GM18508 (cell line): ENCODE data around the gene SERP2.

Experiments used
- ATAC-seq: cut with Tn5 transposase; IDR thresholded peaks from one replicate; pipeline ENCODE4 v1.9.1; 2021; ENCODE audit warnings: moderate number of reproducible peaks; ENCODE audit not compliant: insufficient read depth, unreplicated experiment

SERP2 gene

DNA sequence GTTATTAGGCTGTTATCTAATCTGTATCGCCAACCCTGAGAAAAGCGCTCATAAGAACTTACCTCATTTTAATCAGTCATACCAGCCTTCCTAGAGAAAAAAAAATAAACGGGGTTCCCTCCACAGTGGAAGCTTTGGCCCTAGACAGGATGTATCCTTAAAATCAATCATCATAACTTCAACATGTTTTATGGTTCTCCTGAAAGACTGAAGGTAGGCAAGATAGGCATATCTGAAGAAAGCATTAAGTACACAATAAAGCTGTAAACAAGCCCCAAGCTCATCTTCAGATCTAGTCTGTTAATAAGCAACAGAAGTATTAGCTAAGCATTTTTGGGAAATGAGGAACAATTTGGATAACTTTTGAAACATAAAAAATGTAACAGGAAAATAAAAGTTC, 18.7 kb upstream of the SERP2 start:
- ATAC-seq, result no peak

DNA sequence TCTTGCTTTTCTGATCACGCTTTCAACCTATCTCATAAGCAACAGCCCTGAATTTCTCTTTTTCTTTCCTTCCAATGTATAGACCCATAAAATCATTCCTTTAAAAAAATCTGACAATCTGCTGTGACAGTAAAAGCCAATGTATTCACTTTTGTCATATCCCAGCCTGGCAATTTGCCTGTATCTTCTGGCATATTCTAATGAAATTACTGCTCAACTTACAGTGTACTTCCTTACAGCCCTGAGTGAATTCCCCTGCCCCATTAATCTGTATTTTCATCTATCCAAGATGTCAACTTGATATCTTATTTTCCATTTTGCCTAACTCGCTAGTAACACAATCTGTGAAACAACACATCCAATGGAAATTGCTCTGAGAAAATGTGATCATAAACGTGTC, 18.0 kb upstream of the SERP2 start:
- ATAC-seq, result no peak

DNA sequence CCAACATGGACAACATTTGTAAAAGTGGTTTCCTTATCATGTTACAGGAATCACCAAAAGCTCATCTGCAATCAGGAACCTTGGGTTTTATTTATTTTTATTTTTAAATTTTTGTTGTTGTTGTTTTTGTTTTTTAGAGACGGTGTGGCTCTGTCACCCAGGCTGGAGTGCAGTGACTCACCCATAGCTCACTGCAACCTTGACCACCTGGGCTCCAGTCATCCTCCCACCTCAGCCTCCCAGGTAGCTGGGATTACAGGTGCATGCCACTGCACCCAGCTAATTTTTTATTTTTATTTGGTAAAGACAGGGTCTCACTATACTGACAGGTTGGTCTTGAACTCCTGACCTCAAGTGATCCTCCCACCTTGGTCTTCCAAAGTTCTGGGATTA, 13.6 kb upstream of the SERP2 start:
- no peak for ATAC-seq

GRCh38 chr13:44362394-44363040, 11.1 kb upstream of the SERP2 start:
- no peak for ATAC-seq

DNA sequence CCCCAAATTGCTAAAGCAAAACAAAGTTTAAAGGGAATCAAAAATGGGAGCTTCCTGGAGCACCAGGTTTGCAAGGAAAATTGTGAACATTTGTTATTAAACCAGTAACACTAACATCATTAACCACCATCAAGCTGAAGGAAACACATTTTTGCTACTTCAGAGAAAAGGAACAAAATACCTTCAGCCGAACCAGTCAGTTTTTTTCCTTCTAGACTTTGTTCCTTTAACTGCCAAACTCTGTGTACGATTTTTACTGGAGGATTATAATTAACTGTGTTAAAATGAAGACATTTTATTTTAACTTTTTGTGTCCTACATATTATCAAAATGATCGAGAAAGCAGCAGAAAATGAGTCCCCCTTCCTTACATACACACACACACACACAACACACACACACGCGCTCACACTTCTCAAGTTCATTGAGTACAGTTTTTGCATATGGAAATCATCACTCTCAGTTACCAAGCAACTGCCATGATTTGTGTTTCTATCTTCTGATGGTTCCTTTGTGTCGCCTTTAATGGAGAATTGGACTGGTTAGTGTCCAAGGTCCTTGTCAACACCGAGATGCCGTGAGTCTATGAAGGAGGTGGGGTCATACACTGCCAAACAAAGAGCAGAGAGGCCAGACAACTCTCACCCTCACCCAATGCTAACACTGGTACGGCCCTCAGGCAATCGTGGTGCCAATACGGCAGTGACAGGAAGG, 9.8 kb upstream of the SERP2 start:
- no peak for ATAC-seq

- no peak for ATAC-seq
Observed at GRCh38 chr13:44364345-44365000, 9.2 kb upstream of the SERP2 start.

GRCh38 chr13:44365008-44365407, 8.6 kb upstream of the SERP2 start:
- ATAC-seq, result no peak

DNA sequence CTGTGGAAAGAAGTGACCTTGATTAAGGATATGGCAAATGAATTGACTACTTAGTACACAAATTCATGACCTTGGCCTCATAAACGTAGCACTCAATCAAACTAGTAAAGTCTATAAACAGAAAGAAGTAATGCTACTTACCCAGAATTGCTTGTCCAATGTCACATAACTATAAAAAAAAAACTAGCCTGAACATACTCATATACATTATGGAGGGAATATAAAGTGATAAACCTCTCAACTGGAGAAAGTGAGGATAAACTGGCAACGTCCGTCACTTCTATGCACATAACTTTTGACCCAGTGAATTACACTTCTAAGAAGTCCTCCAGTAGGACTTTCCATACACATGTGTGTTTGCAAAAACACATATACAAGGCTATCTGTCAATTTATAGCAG, 7.7 kb upstream of the SERP2 start:
- ATAC-seq, result no peak

GRCh38 chr13:44368062-44368591, 5.5 kb upstream of the SERP2 start:
- no peak for ATAC-seq

- no peak for ATAC-seq
Observed at GRCh38 chr13:44368599-44369368, 4.8 kb upstream of the SERP2 start.

DNA sequence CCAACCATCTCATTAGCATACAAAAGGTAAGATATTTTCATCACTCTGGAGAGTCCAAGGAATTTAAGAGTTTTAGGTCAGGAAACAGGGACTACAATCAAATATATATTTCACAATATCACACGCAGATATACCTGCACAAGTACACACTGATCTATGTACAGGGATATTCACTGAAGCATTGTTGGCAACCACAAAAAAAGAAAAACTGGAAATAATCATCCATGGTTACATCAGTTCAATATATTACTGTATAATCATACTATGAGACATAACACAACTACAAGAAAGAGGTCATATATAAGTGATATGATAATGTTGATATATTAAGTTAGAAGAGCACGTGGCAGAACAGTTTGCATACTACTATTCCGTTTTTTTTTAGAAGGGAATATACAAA, 2.2 kb upstream of the SERP2 start:
- no peak for ATAC-seq

- ATAC-seq, result no peak
Observed at GRCh38 chr13:44373247-44373600, 400 bp upstream of the SERP2 start.

DNA sequence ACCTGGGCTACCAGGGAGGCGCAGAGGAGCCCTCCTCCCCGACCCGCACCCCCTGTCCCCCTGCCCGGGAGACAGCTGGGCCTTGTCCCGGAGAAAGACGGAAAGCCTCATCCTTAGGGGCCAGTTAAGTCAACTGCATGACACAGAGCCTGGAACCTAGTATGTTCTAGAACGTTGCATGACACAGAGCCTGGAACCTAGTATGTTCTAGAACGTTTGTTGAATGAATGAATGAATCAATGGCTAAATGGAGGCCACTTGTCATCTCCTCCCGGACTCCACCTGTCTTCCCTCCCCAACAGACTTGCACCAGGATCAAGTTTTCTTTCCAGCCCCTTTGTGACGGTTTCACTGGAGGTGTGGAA, 706 bp downstream of the SERP2 start:
- ATAC-seq, result no peak

DNA sequence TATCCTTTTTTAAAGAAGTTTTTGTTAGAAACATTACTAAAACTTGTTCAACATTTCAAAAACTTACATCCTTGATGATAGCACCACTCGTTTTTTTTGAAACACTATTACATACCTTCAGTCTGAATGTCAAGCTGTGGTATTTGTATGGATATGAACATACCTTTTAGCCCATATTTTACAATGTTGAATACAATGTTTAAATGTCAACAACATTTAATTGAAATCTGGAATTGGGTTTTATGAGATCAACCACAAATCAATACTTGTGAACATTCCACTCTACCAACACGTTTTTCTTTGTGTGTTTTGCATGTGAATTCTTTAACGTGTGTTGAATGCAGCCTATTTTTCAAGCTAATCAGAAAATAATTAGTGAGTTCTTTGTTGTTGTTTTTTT, 4.7 kb downstream of the SERP2 start:
- ATAC-seq, result no peak

GRCh38 chr13:44379885-44380284, 6.3 kb downstream of the SERP2 start:
- ATAC-seq, result no peak

DNA sequence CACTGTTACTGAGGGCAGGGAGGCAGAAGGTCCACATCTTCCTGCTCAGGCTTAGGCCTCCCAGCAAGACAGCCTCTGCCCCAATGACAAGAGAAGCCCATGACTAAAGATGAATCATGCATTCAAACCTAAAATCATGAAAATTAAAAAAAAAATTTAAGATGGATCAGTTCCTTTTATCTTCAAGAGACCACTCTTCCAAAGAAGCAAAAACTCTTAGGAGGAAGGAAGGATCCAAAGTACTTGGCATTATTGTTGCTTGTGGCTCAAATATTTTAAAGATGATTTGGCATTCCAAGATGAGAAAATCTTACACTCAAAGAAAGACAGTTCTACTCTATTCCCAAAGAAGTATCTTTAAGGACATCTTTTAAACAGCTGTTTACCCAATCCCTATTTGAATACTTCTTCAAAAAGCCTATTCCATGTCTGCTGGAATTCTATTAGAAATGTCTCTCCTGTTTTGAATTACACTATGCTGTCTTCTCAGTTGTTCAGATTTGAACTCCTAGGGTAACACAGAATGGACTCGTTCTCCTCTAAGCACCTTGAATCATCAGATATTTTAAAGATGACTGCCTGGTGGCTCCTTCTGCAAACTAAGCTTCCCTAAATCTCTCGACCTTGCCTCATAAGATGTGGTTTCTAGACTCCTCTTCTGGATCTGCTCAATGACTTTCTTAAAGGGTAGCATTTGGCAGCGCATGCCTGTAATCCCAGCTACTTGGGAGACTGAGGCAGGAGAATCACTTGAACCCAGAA, 7.0 kb downstream of the SERP2 start:
- no peak for ATAC-seq

GRCh38 chr13:44382635-44383145, 9.1 kb downstream of the SERP2 start:
- ATAC-seq, result no peak

DNA sequence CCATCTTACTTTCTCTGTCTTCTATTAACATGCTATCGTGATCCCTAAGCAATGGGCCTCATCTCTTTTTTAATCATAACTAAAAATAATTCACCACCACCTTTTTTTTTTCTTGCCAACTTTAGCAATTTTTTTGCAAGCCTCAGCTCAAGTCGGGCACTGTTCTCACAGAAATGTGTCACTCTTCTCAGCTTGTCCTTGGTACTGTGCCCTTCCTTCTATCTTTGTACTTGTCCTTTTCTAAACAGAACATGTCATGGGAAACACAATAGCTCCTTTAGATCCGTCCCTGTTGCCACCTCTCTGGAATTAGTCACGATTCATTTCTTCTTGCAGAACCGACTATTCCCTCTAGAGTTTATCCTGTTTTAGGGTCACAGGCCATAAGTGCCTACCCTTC, 10.3 kb downstream of the SERP2 start:
- ATAC-seq, result no peak

- no peak for ATAC-seq
Observed at GRCh38 chr13:44384778-44385177, 11.2 kb downstream of the SERP2 start.

- ATAC-seq, result no peak
Observed at GRCh38 chr13:44385401-44385800, 11.8 kb downstream of the SERP2 start.
